Parathyroid adenoma (tissue), 2 donors: Measurements from ENCODE around the gene SRC.
A peak's percentile ranks its signal among the peaks of the same experiment; 100 is the strongest.

Experiments used
- H2AFZ ChIP-seq: fragments of 300-600 bp; sonication (generic); one replicate; pipeline ENCODE4 v1.7.0; 2017; ENCODE audit warnings: antibody characterized with exemption, mild to moderate bottlenecking
- H3K27ac ChIP-seq: fragments of 300-600 bp; sonication (generic); one replicate; pipeline ENCODE4 v1.7.0; 2017
- H3K27me3 ChIP-seq: fragments of 300-600 bp; sonication (generic); one replicate; pipeline ENCODE4 v1.7.0; 2017; ENCODE audit warnings: low read length; ENCODE audit not compliant: control insufficient read depth, insufficient read depth
- H3K36me3 ChIP-seq: fragments of 300-600 bp; sonication (generic); one replicate; pipeline ENCODE4 v1.7.0; 2017; ENCODE audit warnings: low read length; ENCODE audit not compliant: control insufficient read depth, insufficient read depth
- H3K4me1 ChIP-seq: fragments of 300-600 bp; sonication (generic); one replicate; pipeline ENCODE4 v1.7.0; 2017; ENCODE audit warnings: control low read depth
- H3K4me2 ChIP-seq: fragments of 300-600 bp; sonication (generic); one replicate; pipeline ENCODE4 v1.7.0; 2017; ENCODE audit warnings: low read length
- H3K4me3 ChIP-seq: fragments of 300-600 bp; sonication (generic); one replicate; pipeline ENCODE4 v1.7.0; 2017; ENCODE audit warnings: low read depth, low read length
- H3K79me2 ChIP-seq: fragments of 300-600 bp; sonication (generic); one replicate; pipeline ENCODE4 v1.7.0; 2017; ENCODE audit warnings: control low read depth
- H3K9ac ChIP-seq: fragments of 300-600 bp; sonication (generic); one replicate; pipeline ENCODE4 v1.7.0; 2017; ENCODE audit warnings: mild to moderate bottlenecking
- H3K9me3 ChIP-seq: fragments of 300-600 bp; sonication (generic); one replicate; pipeline ENCODE4 v1.7.0; 2017; ENCODE audit warnings: low read length; ENCODE audit not compliant: control insufficient read depth
- TF ChIP-seq, protein P1 (sequence below): fragments of 300-600 bp; sonication (generic); IDR thresholded peaks from one replicate; pipeline ENCODE4 v1.7.0; 2017; ENCODE audit warnings: antibody characterized with exemption, mild to moderate bottlenecking
- donor health status: primary hyperparathyroidism.

The SRC gene

DNA sequence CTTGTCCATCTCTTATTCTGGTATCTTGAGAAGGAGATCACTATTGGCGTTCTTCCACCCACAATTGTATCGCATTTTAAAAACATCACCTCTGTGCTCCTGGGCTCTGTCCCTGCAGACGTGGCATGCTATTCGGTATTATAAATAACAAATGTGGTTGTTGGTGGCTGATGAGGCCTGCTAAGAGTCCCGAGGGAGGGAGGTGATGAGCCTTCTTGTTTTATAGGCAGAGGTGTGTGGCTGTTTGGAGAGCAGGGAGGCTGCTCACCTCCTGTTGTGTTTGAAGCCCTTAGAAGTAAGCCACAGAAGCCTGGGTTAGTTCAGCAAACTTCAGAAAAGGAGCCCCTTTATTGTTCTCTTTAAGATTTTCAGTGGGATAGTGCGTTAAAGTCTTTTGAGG lies 40.9 kb upstream of the SRC start:
- Histone ChIP-seq H3K27ac (no peak overlapping the region), H2AFZ (no peak overlapping the region), H3K4me1 (peaks cover 4% of the 10 kb centered on the region), H3K4me2 (no peak overlapping the region), H3K9me3 (no peaks in the 10 kb centered on the region), H3K27me3 (no peaks in the 10 kb centered on the region), H3K9ac (no peak overlapping the region), H3K36me3 (no peaks in the 10 kb centered on the region), H3K79me2 (peaks cover 4% of the 10 kb centered on the region), H3K4me3 (no peak overlapping the region)
- TF ChIP-seq, protein P1, sequence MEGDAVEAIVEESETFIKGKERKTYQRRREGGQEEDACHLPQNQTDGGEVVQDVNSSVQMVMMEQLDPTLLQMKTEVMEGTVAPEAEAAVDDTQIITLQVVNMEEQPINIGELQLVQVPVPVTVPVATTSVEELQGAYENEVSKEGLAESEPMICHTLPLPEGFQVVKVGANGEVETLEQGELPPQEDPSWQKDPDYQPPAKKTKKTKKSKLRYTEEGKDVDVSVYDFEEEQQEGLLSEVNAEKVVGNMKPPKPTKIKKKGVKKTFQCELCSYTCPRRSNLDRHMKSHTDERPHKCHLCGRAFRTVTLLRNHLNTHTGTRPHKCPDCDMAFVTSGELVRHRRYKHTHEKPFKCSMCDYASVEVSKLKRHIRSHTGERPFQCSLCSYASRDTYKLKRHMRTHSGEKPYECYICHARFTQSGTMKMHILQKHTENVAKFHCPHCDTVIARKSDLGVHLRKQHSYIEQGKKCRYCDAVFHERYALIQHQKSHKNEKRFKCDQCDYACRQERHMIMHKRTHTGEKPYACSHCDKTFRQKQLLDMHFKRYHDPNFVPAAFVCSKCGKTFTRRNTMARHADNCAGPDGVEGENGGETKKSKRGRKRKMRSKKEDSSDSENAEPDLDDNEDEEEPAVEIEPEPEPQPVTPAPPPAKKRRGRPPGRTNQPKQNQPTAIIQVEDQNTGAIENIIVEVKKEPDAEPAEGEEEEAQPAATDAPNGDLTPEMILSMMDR: no peak

DNA sequence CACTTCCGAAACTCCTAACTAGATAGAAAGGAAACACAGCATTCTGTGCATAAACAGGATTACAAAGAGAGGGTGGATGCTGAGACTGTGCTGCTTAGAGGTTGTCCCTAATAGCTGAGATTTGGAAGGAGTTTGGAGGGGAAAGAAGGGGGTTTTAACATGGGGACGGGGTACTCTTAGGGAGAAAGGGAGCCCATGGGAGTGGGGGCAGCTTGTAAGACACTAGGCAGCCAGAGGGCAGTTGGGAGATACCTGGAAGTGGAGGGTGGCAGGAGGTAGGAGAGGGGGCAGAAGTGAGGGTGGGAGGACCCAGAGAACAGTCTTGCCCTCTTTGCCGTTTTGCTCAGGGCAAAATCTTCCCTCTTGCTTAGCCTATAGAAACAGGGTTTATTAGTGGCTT lies 40.1 kb upstream of the SRC start:
- no peak overlapping the region for H3K27ac ChIP-seq
- H3K36me3 ChIP-seq: no peaks in the 10 kb centered on the region
- peaks cover 6% of the 10 kb centered on the region for H3K79me2 ChIP-seq
- H3K4me2 ChIP-seq: no peak overlapping the region
- TF ChIP-seq, protein P1: no peak
- H3K4me3 ChIP-seq: no peak overlapping the region
- no peaks in the 10 kb centered on the region for H3K27me3 ChIP-seq
- peaks cover 7% of the 10 kb centered on the region for H3K4me1 ChIP-seq
- no peak overlapping the region for H2AFZ ChIP-seq
- no peak overlapping the region for H3K9ac ChIP-seq
- H3K9me3 ChIP-seq: no peaks in the 10 kb centered on the region

DNA sequence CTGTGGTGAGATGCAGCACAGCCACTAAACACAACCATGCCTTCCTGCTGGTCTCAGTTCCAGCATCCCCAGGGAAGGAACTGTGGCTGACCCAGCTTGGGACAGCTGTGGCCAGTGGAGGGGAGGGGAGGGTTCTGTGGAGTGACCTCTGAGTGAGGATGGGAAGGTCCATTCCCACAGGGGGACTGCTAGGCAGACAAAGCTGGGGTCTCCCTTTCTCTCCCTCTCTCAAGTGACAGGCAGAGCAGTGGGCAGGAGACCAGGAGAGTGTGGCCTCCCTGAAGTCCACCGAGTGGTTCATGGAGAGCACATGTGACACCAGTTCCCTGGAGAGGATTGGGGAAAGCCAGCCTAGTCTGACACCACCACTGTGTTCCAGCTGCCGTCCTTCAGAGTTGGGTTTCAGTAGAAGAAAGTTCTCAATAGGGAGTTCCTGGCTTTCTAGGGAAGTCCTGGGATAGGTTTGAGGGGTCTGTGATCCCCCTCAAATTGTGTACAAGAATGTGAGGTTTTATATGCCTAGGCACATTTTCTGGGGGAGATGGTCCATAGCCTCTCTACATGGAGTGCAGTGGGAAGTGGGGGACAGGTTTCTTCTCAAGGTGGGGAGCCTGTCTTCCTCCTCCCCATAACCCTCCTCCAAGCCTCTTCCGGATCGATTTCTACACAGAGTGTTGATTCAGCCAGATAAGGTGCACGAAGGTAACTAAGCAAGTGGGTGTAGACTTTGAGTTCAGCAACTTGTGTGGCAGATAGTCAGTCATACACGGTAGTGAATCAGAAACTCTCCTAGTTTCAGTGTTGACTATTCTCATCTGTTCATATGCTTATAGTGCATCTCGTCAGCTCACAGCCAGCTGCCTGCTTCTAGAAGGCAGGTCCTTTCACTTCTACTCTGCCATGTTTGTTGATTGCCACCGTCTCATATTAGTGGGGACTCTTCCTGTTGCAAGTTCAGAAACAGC lies 37.6 kb upstream of the SRC start:
- Histone ChIP-seq H3K36me3 (no peaks in the 10 kb centered on the region), H3K79me2 (peaks cover 20% of the 10 kb centered on the region), H3K27ac (no peak overlapping the region)

DNA sequence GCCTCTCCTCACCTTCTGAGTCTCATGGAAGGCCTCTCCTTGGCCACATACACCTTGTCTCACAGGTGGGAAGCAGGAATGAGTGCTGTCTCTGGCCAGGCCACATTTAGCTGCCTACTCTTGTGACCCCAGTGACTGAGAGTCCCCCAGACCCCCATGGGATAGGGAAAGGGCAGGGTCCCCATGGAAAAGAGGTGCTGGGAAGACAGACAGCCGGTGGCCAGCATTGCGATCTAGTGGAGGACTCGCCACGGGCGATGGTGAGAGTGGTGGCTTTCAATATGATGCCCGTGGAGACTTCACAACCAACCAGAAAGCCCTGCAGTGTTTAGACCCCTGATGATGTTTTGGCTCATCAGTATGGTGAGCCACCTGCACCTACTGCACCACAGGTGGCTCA lies 36.6 kb upstream of the SRC start:
- Histone ChIP-seq H3K9me3 (no peaks in the 10 kb centered on the region), H3K27me3 (no peaks in the 10 kb centered on the region), H3K79me2 (peaks cover 21% of the 10 kb centered on the region), H3K4me3 (no peak overlapping the region), H3K36me3 (no peaks in the 10 kb centered on the region), H3K9ac (no peak overlapping the region), H2AFZ (no peak overlapping the region), H3K4me2 (no peak overlapping the region), H3K4me1 (peaks cover 13% of the 10 kb centered on the region), H3K27ac (peak overlapping the region; percentile 12)
- TF ChIP-seq, protein P1: no peak

More for the DNA sequence above, 37.6 kb upstream of the SRC start:
- H2AFZ ChIP-seq: no peak overlapping the region
- H3K9me3 ChIP-seq: no peaks in the 10 kb centered on the region
- no peak overlapping the region for H3K9ac ChIP-seq
- no peaks in the 10 kb centered on the region for H3K27me3 ChIP-seq
- no peak overlapping the region for H3K4me2 ChIP-seq
- H3K4me1 ChIP-seq: peaks cover 7% of the 10 kb centered on the region
- H3K4me3 ChIP-seq: no peak overlapping the region
- TF ChIP-seq, protein P1: no peak
